Right forelimb (tissue), 1 donor: Measurements from ENCODE around the gene ELL.

Experiments
- DNase-seq: peaks from one replicate; pipeline ENCODE4 v3.0.0-alpha.2; 2018

ELL gene

GRCh38 chr19:18442941-18443340 lies 78.9 kb downstream of the ELL start:
- DNase-seq, result no peak

GRCh38 chr19:18441804-18442788 lies 79.8 kb downstream of the ELL start:
- no peak for DNase-seq

GRCh38 chr19:18440936-18441803 lies 80.7 kb downstream of the ELL start:
- no peak for DNase-seq

- DNase-seq, result no peak
Observed at GRCh38 chr19:18440415-18440877, 81.4 kb downstream of the ELL start.

- DNase-seq, result no peak
Observed at GRCh38 chr19:18439910-18440237, 82.0 kb downstream of the ELL start.

- DNase-seq, result no peak
Observed at GRCh38 chr19:18439025-18439909, 82.6 kb downstream of the ELL start.

- no peak for DNase-seq
Observed at GRCh38 chr19:18438331-18439024, 83.4 kb downstream of the ELL start.

- peak; percentile 80 for DNase-seq
Observed at GRCh38 chr19:18437491-18438330, 84.2 kb downstream of the ELL start, which contains the start of gene ISYNA1. TSS of gene ISYNA1 (minus strand) at chr19:18438133. CDS start at chr19:18437979, 154 bp downstream.

GRCh38 chr19:18436671-18437490 lies 85.0 kb downstream of the ELL start:
- DNase-seq, result peak; percentile 86

- no peak for DNase-seq
Observed at GRCh38 chr19:18435842-18436670, 85.8 kb downstream of the ELL start.

- DNase-seq, result no peak
Observed at GRCh38 chr19:18435178-18435841, 86.6 kb downstream of the ELL start.

- DNase-seq, result no peak
Observed at GRCh38 chr19:18434411-18435175, 87.3 kb downstream of the ELL start.

- DNase-seq, result no peak
Observed at GRCh38 chr19:18433735-18434398, 88.0 kb downstream of the ELL start.

GRCh38 chr19:18433015-18433691 lies 88.7 kb downstream of the ELL start:
- DNase-seq, result no peak

- DNase-seq, result no peak
Observed at GRCh38 chr19:18432275-18433014, 89.4 kb downstream of the ELL start.
